ENCODE results near the gene ANKRD13D.
A peak's percentile ranks its signal among the peaks of the same experiment; 100 is the strongest.

The ANKRD13D gene

GRCh38 chr11:67274768-67275605, 14.1 kb upstream of the ANKRD13D start:
- H3K36me3 ChIP-seq = peaks cover 60 to 89% (median 81%) of the 10 kb centered on the region in 11 experiments

DNA sequence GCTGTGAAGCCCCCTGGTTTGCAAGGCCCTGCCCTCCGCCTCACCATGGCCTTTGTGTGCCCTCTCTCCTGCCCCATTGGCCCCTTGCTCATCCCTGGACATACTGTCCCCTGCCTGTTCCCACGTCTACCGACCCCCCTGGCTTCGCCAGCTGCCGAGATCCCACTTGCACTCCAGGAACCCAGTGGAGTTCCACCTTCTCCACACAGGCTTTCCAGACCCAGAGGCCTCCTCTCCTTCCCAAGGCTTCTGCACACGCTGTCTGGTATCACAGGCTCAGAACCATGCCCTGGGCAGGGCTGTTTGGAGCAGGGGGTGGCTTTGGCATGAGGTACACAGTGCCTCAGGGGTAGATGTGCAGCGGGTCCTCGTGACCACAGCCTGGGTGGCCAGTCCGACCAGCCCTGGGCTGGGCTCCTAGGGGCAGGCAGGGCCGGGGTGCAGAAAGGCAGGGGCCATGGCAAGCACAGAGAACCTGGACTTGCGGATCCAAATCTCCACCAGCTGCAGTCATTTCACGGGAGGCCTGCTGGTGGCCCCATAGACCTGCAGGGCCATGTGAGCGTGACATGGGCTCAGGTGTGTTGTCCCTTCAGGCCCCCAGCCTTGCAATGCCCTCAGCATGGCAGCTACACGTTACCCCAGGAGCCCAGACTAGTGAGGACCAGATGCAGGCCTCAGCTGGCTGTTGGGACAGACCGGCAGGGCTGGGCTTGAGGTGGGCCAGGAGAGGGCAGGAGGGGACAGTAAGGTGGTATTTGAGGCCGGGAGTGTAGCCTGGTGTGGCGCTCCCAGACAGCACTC, 13.3 kb upstream of the ANKRD13D start:
- Histone ChIP-seq H3K27me3 (no peaks in the 10 kb centered on the region), H3K9ac (peak overlapping the region; percentile 93 to 100 (median 99)), H3K4me1 (peaks cover 97 to 99% (median 98%) of the 10 kb centered on the region in 10 experiments), H3K4me3 (peak overlapping the region; percentile 32 to 99 (median 98); a peak in 15 of 20 replicates), H4K20me1 (peaks cover 0 to 49% (median 30%) of the 10 kb centered on the region in 11 experiments; a peak in 13 of 22 replicates), H3K36me3 (peaks cover 61 to 90% (median 82%) of the 10 kb centered on the region in 11 experiments), H3K27ac (peak overlapping the region; percentile 93 to 100 (median 99)), H3K4me2 (peak overlapping the region; percentile 99 to 100 (median 100)), H3K9me3 (replicated peaks in 1 of 11) (no peaks in the 10 kb centered on the region)
- TF ChIP-seq Cebpa-rat (IDR thresholded peaks at IDR 0.05) = no peak

More at GRCh38 chr11:67274768-67275605, 14.1 kb upstream of the ANKRD13D start:
- H3K9me3 ChIP-seq (replicated peaks in 1 of 11) = no peaks in the 10 kb centered on the region
- H3K4me2 ChIP-seq = peak overlapping the region; percentile 99 to 100 (median 100)
- H4K20me1 ChIP-seq = peaks cover 0 to 57% (median 37%) of the 10 kb centered on the region in 11 experiments; a peak in 13 of 22 replicates
- H3K4me3 ChIP-seq = peak overlapping the region; percentile 87 to 100 (median 99)
- peak overlapping the region; percentile 93 to 100 (median 99) for H3K9ac ChIP-seq
- peaks cover 95 to 99% (median 97%) of the 10 kb centered on the region in 10 experiments for H3K4me1 ChIP-seq
- peak overlapping the region; percentile 93 to 100 (median 99) for H3K27ac ChIP-seq
- no peak for TF ChIP-seq Cebpa-rat (IDR thresholded peaks at IDR 0.05)
- no peaks in the 10 kb centered on the region for H3K27me3 ChIP-seq

GRCh38 chr11:67276781-67277230, 12.3 kb upstream of the ANKRD13D start:
- Histone ChIP-seq H3K36me3 (peaks cover 64 to 90% (median 88%) of the 10 kb centered on the region in 11 experiments), H3K9me3 (replicated peaks in 1 of 11) (no peaks in the 10 kb centered on the region), H3K4me1 (peaks cover 97 to 99% (median 98%) of the 10 kb centered on the region in 10 experiments), H3K4me3 (peak overlapping the region in 6 of 10 experiments; percentile 14 to 99 (median 42); a peak in 7 of 20 replicates), H3K9ac (peak overlapping the region; percentile 93 to 100 (median 99)), H3K4me2 (peak overlapping the region; percentile 99 to 100 (median 100)), H3K27ac (peak overlapping the region; percentile 93 to 100 (median 99)), H4K20me1 (peaks cover 0 to 39% (median 20%) of the 10 kb centered on the region in 11 experiments; a peak in 11 of 22 replicates), H3K27me3 (no peaks in the 10 kb centered on the region)
- peak in 2 of 11 experiments; percentile 2 to 5; a peak in 1 of 22 replicates for TF ChIP-seq Cebpa-rat (IDR thresholded peaks at IDR 0.05)

DNA sequence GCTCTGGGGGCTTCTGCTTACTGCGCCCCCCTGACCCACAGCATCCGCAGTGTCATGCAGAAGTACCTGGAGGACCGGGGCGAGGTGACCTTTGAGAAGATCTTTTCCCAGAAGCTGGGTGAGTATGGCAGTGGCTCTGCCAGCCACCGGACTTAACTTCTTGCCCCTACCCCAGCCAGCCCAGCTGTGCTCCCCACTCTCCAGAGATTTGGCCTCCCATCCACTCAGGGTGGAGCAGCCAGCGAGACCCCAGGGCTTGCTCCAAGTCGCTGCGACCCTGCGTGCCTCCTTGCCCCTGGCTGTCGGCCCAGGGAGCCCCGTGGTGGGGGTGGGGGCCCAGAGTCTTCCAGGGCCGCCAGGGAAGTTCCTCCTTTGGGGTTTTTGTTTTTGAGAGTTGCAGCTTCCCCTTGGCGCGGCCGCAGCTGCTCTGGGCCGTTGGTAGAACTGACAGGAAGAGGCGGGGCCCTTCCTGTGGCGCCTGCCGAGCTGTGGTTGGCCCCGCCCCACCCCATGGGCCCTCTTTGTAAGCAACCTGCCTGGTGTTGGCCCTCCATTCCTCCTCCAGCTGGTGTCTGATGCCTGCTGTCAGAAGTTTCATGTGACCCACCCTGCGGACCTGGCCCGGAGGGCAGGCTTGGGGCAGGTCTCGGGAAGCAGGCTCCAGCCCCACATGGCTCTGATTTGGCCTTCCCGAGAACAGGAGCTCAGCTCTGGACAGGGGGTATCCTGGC, 11.7 kb upstream of the ANKRD13D start:
- H3K4me2 ChIP-seq = peak overlapping the region; percentile 99 to 100 (median 100)
- H3K36me3 ChIP-seq = peaks cover 66 to 90% (median 88%) of the 10 kb centered on the region in 11 experiments
- H3K4me1 ChIP-seq = peaks cover 97 to 99% (median 98%) of the 10 kb centered on the region in 10 experiments
- H3K9ac ChIP-seq = peak overlapping the region; percentile 93 to 100 (median 99)
- peak in 2 of 11 experiments; percentile 13 to 50; a peak in 2 of 22 replicates for TF ChIP-seq Cebpa-rat (IDR thresholded peaks at IDR 0.05)
- H4K20me1 ChIP-seq = peaks cover 0 to 33% (median 14%) of the 10 kb centered on the region in 11 experiments; a peak in 10 of 22 replicates
- no peaks in the 10 kb centered on the region for H3K27me3 ChIP-seq
- peak overlapping the region; percentile 20 to 72 (median 58) for H3K4me3 ChIP-seq
- H3K27ac ChIP-seq = peak overlapping the region; percentile 93 to 100 (median 99)
- H3K9me3 ChIP-seq (replicated peaks in 1 of 11) = no peaks in the 10 kb centered on the region

DNA sequence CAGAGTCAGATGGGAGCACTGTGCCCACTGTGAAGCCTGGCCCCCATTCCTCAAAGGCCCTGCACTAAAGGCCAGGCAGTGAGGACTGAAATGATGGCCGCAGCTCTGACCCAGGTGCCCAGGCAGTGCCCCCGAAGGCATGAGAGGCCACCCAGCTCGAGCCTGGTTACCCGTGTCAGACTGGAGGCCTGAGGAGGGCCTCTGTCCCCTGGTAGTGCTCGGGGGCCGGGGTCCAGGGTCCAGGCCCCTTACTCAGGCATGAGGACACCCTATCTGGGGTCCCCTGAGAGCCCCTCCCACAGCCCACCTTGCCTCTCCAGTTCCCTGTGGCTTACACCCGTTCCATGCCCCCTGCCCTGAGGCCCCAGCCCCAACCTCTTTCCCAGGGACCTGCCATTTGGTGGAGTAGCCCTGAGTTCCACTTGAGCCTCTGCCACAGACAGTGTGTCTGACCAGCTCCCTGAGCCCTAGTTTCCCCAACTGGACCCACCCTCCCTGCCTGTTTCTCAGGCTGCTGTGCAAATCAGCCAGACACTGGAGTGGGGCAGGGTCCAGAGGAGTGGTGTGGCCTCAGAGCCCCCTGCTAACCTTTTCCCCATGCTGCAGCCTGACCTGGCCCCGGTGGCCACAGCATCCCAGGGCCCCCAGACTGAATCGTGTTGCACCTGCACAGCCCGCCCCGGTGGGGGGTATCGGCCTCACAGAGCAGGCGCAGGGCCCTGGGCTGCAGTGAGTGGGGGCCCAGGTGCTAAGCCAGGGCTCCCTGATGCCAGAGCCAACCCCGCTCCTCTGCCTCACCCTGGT, 10.8 kb upstream of the ANKRD13D start:
- H3K27me3 ChIP-seq = no peaks in the 10 kb centered on the region
- H3K4me1 ChIP-seq = peaks cover 97 to 99% (median 98%) of the 10 kb centered on the region in 10 experiments
- peaks cover 71 to 90% (median 88%) of the 10 kb centered on the region in 11 experiments for H3K36me3 ChIP-seq
- peaks cover 0 to 24% (median 4%) of the 10 kb centered on the region in 11 experiments; a peak in 8 of 22 replicates for H4K20me1 ChIP-seq
- peak overlapping the region; percentile 85 to 100 (median 100) for H3K4me2 ChIP-seq
- no peak for TF ChIP-seq Cebpa-rat (IDR thresholded peaks at IDR 0.05)
- no peaks in the 10 kb centered on the region for H3K9me3 ChIP-seq (replicated peaks in 1 of 11)
- peak overlapping the region; percentile 20 to 72 (median 58) for H3K4me3 ChIP-seq
- H3K27ac ChIP-seq = peak overlapping the region; percentile 93 to 100 (median 99)
- peak overlapping the region; percentile 84 to 100 (median 99) for H3K9ac ChIP-seq

DNA sequence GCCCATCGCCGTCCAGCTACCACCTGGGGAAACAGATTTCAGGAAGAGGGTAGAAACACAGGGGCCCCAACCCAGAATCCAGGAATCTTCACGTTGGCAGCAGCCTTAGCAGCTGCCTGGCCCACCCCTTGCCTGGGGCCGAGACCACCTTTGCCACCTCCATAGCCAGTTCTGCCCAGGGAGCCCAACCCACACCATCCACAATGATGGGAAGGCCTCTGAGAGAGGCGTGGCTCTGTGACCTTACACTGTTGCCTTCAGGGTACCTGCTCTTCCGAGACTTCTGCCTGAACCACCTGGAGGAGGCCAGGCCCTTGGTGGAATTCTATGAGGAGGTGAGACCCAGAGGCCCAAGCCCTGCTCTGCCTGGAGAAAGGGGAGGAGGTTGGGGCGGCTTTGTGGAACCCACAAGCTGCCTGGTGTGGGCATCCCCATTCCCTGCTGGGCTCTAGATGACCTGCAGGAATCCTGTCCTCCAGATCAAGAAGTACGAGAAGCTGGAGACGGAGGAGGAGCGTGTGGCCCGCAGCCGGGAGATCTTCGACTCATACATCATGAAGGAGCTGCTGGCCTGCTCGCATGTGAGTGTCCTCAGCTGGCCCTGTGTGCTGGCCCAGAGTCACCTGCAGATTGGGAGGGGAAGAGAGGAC, 10.0 kb upstream of the ANKRD13D start:
- peak overlapping the region; percentile 93 to 100 (median 99) for H3K27ac ChIP-seq
- H3K4me3 ChIP-seq = peak overlapping the region; percentile 13 to 72 (median 58); a peak in 18 of 20 replicates
- H3K27me3 ChIP-seq = no peaks in the 10 kb centered on the region
- no peaks in the 10 kb centered on the region for H3K9me3 ChIP-seq (replicated peaks in 1 of 11)
- peak overlapping the region; percentile 85 to 100 (median 100) for H3K4me2 ChIP-seq
- H4K20me1 ChIP-seq = peaks cover 0 to 17% (median 0%) of the 10 kb centered on the region in 11 experiments; a peak in 4 of 22 replicates
- H3K4me1 ChIP-seq = peaks cover 97 to 99% (median 98%) of the 10 kb centered on the region in 10 experiments
- no peak for TF ChIP-seq Cebpa-rat (IDR thresholded peaks at IDR 0.05)
- peak overlapping the region; percentile 84 to 100 (median 99) for H3K9ac ChIP-seq
- peaks cover 78 to 90% (median 89%) of the 10 kb centered on the region in 11 experiments for H3K36me3 ChIP-seq
